ENCODE measurements around the gene SEC24C. TPM values are rescaled to one million over a fixed set of nuclear protein-coding genes. Genes with fewer than 3 reads are reported as not detected.
A peak's percentile ranks its signal among the peaks of the same experiment; 100 is the strongest.

SEC24C gene
- total and polyA plus RNA-seq, 7 donors: 28.8 to 60.5 (median 52.3) TPM

DNA sequence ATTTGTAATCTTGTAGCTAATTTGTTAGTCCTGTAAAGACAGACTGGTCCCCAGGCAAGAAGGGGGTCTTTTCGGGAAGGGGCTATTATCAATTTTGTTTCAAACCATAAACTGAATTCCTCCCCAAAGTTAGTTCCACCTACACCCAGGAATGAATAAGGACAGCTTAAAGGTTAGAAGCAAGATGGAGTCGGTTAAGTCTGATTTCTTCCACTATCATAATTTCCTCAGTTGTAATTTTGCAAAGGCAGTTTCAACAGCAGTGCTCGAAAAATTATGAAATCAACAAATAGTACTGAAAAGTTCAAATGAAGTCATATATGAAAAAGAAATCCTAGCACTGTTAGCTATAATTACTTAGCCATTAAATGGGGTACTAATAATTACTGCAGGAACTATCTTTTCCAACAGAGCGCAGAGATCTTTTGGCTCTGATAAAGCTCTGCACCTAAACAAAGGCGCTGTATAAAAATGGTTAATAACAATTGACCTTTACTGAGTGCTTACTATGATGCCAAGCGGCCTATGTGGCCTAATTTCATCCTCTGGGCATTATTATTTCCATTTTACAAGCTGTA, 756 bp upstream of the SEC24C start:
- intact Hi-C loops (cut with DNase I): no loop called here
- 32 to 41% (median 32%) methylated on average over 6 of the region's 6 CpGs for WGBS, 3 donors
- no peak for ATAC-seq

GRCh38 chr10:73744664-73744975, 448 bp downstream of the SEC24C start:
- 0 to 1% (median 0%) methylated on average over 10 of the region's 10 CpGs for WGBS, 3 donors

More for the DNA sequence above, 756 bp upstream of the SEC24C start:
- Histone ChIP-seq H3K4me1 (peaks cover 32% of the 10 kb centered on the region), H3K36me3 (ENCODE audit: insufficient read depth in 1 of 2, low read depth in 1 of 2) (peaks cover 0 to 26% of the 10 kb centered on the region in 2 donors), H3K27ac (peak overlapping the region; percentile 92), H3K4me3 (peak overlapping the region; percentile 88), H3K27me3 (ENCODE audit: insufficient read depth in 3 of 3, low read length in 2 of 3) (no peaks in the 10 kb centered on the region), H3K9me3 (no peaks in the 10 kb centered on the region)
- TF ChIP-seq CTCF (IDR thresholded peaks at IDR 0.05): no peak
- no peak for DNase-seq

GRCh38 chr10:73746721-73747120, 2.5 kb downstream of the SEC24C start:
- Histone ChIP-seq H3K27me3 (ENCODE audit: insufficient read depth in 3 of 3, low read length in 2 of 3) (no peaks in the 10 kb centered on the region), H3K36me3 (ENCODE audit: insufficient read depth in 1 of 2, low read depth in 1 of 2) (peaks cover 0 to 55% of the 10 kb centered on the region in 2 donors), H3K4me1 (peaks cover 31% of the 10 kb centered on the region), H3K4me3 (no peak overlapping the region), H3K27ac (no peak overlapping the region), H3K9me3 (no peaks in the 10 kb centered on the region)
- no peak for ATAC-seq
- TF ChIP-seq CTCF (IDR thresholded peaks at IDR 0.05): no peak
- no peak for DNase-seq
- intact Hi-C loops (cut with DNase I): no loop called here
- WGBS, 3 donors: 68 to 86% (median 76%) methylated on average over 2 of the region's 2 CpGs

More at GRCh38 chr10:73744664-73744975, 448 bp downstream of the SEC24C start:
- peaks cover 32% of the 10 kb centered on the region for H3K4me1 ChIP-seq
- DNase-seq: peak; percentile 55 to 74
- H3K27me3 ChIP-seq (ENCODE audit: insufficient read depth in 3 of 3, low read length in 2 of 3): no peaks in the 10 kb centered on the region
- H3K9me3 ChIP-seq: no peaks in the 10 kb centered on the region
- H3K27ac ChIP-seq: peak overlapping the region; percentile 92
- H3K36me3 ChIP-seq (ENCODE audit: insufficient read depth in 1 of 2, low read depth in 1 of 2): peaks cover 0 to 34% of the 10 kb centered on the region in 2 donors
- peak overlapping the region; percentile 88 for H3K4me3 ChIP-seq
- peak; percentile 11 to 46 (median 32) for ATAC-seq
- intact Hi-C loops (cut with DNase I): no loop called here
- no peak for TF ChIP-seq CTCF (IDR thresholded peaks at IDR 0.05)

- ATAC-seq: no peak
- Histone ChIP-seq H3K4me3 (no peak overlapping the region), H3K9me3 (no peaks in the 10 kb centered on the region), H3K4me1 (peaks cover 7% of the 10 kb centered on the region), H3K36me3 (ENCODE audit: insufficient read depth in 1 of 2, low read depth in 1 of 2) (peaks cover 6 to 92% of the 10 kb centered on the region in 2 donors), H3K27ac (no peak overlapping the region), H3K27me3 (ENCODE audit: insufficient read depth in 3 of 3, low read length in 2 of 3) (no peaks in the 10 kb centered on the region)
- no peak for DNase-seq
- no peak for TF ChIP-seq CTCF (IDR thresholded peaks at IDR 0.05)
- 88 to 93% (median 90%) methylated on average over 1 of the region's 1 CpG for WGBS, 3 donors
- intact Hi-C loops (cut with DNase I): no loop called here
These were observed 6.6 kb downstream of the SEC24C start for GRCh38 chr10:73750819-73751218.

DNA sequence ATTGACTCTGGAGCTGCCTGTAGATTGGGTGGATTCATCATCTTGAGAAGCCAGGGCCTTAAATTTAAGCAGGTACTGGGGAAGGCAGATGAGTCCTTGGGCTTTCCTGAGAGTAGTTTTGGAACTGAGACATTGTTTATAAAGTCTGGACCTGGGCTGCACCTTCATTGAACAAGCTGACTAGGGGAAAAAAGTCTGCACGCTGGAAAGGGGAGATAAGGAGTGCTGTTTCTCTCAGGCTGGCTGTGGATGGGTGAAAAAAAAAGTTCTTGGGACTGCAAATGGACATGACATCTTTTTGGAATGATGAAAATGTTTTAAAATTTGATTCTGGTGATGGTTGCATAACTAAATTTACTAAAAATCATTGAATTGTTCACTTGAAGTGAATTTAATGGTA, 12.0 kb downstream of the SEC24C start:
- H3K4me3 ChIP-seq: no peak overlapping the region
- no peak overlapping the region for H3K27ac ChIP-seq
- H3K4me1 ChIP-seq: no peaks in the 10 kb centered on the region
- H3K36me3 ChIP-seq (ENCODE audit: insufficient read depth in 1 of 2, low read depth in 1 of 2): peaks cover 13 to 84% of the 10 kb centered on the region in 2 donors
- no peaks in the 10 kb centered on the region for H3K27me3 ChIP-seq (ENCODE audit: insufficient read depth in 3 of 3, low read length in 2 of 3)
- no peak for DNase-seq
- TF ChIP-seq CTCF (IDR thresholded peaks at IDR 0.05): no peak
- WGBS, 3 donors: 72 to 84% (median 82%) methylated on average over 1 of the region's 1 CpG
- intact Hi-C loops (cut with DNase I): no loop called here
- no peak for ATAC-seq
- H3K9me3 ChIP-seq: no peaks in the 10 kb centered on the region

Measured in psoas muscle (tissue), 8 donors.